Nucleus accumbens (tissue), 56 donors: ENCODE measurements around the gene RTKN2.
"Not testable (repeated sequence)": the region's sequence is repeated elsewhere in the genome, so short reads cannot be mapped to it uniquely, and the experiment has no call there.

ENCODE experiments used
- DNase-seq, 56 donors: peaks; one replicate each; lab custom pipeline; 2025; lab: John Stamatoyannopoulos, UW

Gene RTKN2

DNA sequence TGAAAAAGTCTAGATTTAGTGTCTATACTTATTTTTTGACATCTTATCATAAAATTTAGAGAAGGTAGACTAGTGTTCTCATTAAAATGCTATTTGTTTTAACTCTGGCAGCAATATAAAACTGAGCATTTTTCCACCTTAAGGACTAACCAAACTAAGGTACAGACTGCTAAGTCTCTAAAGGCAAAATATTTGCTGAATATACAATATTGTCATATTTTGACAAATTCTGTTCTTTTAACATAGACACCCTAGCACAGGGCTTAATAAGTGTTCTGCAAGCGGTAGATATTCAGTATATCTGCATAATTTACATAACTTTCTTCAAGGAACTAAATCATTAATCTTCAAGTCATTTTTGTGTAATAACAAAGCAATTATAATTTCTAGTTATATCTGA is 8.6 kb downstream of the RTKN2 start:
- no peak for DNase-seq

DNA sequence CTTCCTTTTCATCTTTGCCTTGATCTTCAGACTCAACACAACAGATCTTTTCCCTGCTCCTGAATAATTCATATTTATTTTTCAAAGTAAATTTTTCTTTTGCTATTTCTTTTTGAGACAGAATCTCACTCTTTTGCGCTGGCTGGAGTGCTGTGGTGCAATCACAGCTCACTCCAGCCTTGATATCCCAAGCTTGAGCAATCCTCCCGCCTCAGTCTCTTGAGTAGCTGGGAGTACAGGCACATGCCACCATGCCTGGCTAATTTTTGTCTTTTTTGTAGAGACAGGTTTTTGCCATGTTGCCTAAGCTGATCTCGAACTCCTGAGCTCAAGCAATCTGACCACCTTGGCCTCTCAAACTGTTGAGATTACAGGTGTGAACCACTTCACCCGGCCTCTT is 9.2 kb downstream of the RTKN2 start:
- no peak for DNase-seq

DNA sequence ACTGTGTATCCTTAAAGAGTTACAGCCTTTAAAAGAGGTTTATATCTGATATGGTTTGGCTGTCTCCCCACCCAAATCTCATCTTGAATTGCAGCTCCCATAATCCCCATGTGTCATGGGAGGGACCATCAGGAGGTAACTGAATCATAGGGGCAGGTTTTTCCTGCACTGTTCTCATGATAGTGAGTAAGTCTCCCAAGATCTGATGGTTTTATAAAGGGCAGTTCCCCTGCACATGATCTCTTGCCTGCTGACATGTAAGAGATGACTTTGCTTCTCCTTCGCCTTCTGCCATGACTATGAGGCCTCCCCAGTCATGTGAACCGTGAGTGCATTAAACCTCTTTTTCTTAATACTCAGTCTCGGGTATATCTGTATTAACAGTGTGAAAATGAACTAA is 9.7 kb downstream of the RTKN2 start:
- no peak for DNase-seq

DNA sequence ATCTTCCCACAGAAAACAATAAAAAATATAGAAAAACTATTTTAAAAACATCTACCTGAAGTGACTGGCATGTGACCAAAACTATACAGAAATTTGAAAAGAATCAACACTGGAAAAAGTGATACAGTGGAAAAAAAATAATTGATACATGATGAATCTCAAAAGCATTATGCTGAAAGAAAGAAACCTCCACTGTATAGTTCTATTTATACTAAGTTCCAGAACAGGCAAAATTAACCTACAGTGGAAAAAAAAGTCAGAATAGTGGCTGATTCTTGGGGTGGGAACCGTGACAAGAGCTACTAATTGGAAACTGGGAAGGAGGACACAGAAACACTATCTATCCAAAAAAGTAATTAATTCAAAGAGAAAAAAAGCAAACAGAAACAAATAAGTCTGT is 14.9 kb downstream of the RTKN2 start:
- no peak for DNase-seq

DNA sequence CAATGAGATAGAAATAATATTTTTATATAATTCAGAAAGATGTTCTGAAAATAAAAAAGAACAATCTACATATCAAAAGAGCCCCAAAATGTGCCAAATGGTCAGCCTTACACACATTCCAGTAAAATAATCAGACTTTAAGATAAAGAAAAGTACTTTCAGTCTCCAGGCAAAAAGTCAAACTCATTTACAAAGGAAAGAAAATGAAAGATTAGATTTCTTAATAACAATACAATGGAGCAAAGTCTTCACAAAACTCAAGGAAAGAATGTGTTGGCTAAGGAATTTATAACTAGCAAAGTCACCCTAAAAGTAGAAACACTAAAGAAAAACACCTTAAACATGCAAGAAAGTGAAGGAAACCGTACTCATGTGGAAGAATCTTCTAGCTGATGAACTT is 16.6 kb downstream of the RTKN2 start:
- no peak for DNase-seq

DNA sequence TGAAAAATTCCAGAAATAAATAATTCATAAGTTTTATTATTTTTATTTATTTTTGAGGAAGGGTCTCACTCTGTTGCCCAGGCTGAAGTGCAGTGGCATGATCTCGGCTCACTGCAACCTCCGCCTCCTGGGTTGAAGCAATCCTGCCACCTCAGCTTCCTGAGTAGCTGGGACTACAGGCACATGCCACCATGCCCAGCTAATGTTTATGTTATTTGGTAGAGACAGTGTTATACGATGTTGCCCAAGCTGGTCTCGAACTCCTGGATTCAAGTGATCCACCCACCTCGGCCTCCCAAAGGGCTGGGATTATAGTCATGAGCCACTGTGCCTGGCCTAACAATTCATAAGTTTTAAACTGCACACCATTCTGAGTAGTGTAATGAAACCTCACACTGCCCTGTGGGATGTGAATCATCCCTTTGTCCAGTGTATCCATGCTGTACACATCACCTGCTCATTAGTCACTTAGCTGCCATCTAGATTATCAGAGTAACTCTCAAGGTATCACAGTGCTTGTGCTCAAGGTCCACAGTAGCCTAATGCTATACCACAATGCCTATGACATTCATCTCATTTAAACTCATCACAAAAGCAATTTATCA is 17.9 kb downstream of the RTKN2 start:
- DNase-seq = no peak

DNA sequence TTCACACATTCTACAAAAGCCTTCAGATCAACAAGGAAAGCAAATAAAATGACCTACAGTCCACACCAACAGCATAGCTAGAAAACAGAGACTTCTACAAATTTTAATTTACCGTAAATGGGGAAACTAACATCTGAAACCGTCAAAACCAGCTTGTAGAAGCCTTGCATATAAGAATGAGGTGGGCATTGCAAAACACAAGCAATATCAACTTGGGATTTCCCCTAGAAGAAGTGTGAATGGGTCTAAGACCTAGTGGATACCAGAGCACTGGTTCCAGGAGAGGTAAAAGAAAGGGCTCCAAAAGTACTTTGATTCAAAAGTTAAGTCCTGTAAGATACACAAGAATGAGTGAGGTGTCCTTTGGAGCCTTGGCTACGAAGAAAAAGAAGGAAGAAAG is 18.7 kb downstream of the RTKN2 start:
- DNase-seq = no peak

DNA sequence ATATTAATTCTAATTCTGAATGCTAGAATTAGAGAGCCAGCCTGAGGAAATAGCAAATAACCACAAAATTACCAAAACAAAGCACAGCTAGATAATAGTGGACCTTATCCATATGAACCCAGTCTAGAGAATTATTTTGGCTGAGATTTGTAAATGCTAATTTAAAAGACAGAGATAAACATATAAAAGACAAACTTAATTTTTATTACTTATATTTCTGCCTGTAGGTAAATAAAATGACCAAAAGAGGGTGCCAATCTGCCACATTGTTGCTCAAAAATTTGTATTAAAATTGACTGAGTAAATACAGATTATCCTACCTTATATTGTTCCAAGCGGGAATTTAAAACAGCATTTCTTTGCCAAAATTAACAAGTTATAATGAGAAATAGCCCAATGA is 20.2 kb downstream of the RTKN2 start:
- DNase-seq = no peak

DNA sequence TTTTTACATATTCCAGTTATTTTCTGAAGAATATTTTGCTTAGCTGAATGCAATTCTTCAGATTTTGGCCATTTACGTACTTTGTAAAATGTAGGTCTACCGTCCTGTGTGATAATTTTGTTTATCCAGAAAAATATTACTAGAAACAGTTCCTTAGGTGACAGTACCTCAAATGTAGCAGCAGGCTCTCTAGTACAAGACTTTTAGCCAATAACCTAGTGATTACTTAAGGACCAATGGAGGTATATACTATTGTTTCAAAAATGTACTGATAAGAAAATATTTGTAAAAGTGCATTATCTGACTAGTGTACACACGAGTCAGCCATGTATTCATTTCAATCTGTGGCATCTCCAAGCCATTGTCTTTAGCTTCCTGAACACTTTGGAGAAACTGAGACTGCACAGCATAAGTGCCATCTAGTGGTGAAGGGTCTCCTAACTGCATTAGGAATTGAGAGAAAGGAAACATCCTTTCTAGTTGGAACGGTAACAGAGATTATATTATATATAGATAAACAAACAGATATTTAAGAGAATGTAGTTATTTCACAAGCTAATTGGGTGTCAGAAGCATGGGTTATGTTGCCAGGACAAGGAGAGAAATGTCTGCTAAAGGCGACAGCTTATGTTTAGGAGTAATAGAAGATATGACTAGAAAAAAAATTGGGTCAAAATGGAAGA is 23.7 kb downstream of the RTKN2 start:
- peak in 36 of 56 donors; percentile 0 to 65 (median 13) for DNase-seq

DNA sequence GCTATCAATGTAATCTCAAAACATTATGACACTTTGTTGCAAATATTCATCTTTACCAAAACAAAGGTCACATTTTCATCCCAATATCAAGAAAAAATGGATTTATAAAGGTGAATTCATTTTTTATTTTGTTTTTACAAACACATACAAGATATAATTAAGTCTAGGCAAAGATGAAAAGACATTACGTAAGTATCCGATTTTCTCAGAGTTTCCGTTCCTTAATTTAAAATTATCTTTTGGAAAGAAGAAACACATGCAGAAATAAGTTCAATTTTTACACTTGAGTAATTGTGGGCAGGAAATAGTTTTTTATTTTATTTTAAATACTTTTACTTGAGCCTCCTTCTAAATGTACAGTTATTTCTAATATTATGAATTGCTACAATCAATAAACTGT is 24.6 kb downstream of the RTKN2 start:
- DNase-seq = no peak

DNA sequence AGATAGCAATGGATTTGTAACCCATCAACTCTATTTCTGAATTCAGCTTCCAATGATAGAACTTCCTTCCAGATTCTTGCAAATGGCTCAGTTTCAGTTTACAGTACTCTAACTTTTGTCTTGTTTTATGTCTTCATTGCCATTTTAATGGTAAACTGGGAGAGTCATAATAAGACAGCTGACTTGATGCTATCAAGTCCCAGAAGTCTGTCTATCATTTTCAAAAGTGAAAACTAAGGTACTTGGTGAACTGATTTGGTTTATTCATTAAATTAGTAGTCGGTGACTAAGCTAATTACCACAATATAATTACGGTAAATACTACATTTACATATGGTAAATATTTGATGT is 25.0 kb downstream of the RTKN2 start:
- DNase-seq = no peak

DNA sequence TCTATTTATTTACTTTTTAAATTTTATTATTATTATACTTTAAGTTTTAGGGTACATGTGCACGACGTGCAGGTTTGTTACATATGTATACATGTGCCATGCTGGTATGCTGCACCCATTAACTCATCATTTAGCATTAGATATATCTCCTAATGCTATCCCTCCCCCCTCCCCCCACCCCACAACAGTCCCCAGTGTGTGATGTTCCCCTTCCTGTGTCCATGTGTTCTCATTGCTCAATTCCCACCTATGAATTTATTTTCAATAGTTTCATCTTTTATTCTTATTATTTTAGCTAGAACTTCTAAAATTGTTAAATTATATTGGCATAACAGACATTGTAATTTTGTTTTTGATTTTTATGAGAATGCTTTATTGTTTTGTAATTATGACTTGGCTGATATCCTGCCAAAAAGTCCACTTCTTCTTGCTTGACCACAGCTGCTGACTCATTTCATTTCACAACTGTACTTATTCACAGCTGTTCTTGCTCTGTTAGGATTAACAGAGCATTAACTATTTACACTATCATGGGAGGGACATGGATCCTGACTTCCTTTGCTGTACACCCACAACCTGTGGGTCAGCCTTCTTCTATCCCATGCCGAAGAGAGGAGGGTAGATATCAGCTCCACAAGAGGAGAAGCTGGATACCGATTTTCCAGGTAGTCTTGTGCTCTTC is 25.5 kb downstream of the RTKN2 start:
- DNase-seq = not testable (repeated sequence)

DNA sequence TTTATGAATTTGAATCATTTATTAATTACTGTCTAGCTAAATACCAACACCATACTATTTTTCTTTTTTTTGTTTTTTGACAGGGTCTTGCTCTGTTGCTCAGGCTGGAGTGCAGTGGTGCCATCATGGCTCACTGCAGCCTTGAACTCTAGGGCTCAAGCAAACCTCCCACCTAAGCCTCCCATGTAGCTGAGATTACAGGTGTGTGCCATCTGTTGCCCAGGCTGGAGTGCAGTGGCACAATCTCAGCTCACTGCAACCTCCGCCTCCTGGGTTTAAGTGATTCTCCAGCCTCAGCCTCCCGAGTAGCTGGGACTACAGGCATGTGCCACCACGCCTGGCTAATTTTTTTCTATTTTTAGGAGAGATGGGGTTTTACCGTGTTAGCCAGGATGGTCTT is 27.1 kb downstream of the RTKN2 start:
- not testable (repeated sequence) for DNase-seq

DNA sequence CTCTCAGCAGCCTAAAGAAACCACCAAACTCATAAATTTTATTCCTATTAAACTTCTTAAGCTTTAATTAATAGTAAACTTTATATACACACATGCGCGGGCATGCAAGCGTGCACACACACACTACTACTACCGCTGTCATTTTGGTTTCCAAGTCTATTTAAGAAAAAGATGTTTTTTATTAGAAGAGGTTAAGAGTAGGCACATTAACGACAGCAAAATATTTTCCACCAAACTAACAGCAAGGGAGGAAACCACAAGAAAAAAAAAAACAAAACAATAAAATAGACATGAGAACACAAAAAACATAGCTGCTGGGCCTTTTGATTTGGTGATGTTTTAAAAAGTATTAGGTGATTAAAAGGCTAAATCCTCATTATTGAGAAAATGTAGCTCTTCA is 28.6 kb downstream of the RTKN2 start:
- no peak for DNase-seq

DNA sequence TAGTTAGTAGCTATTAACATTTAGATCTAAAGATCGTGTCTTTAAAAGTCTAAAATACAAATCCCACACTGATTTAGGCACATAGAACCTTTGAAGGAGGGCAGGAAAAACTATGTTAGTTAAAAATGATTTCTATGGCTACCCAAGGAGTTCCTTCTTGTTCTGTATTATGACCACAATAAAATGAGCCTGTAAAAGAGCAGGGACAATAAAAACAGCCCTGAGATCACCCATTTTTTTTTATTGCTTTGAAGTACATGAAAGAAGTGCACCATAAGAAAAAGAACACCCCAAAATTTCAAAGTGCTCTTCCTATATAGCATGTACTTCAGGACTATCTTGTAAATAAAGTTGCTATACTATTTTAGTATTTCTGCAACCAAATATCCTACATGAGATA is 29.8 kb downstream of the RTKN2 start:
- no peak for DNase-seq

DNA sequence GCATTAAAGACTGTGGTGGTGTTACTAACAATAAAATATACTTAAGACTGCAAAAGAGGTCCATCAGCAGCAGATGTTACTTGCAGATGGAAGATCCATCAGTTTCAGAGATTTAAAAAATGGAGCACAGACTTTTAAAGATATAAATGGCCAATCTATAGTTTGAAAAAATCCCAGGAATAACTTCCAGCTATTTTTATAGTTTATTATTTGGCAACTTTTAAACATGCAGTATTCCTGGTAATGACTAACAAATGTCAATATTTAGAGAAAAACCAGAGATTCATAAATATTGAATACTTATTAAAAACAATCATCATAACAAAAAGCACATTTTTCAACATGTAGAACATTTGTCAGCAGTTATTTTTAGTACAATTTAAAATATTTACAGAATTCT is 30.7 kb downstream of the RTKN2 start:
- no peak for DNase-seq

DNA sequence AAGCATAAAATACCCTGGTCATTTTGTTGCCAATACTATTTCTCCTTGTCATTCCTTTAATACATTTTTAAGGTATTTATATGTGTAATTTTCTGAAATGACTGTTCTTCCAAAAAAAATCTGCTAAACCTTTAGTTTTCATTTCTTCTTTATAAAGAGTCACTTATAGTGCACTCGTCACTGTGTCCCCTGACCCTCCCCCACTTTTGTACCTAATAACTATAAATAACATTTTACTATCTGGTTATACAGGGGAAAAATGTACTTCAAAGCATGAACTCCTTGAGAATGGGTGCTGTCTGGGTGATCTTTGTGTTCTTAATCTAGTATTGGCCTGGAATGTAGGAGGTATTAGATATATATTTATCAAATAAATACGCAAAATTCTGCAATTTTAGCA is 31.1 kb downstream of the RTKN2 start:
- no peak for DNase-seq

DNA sequence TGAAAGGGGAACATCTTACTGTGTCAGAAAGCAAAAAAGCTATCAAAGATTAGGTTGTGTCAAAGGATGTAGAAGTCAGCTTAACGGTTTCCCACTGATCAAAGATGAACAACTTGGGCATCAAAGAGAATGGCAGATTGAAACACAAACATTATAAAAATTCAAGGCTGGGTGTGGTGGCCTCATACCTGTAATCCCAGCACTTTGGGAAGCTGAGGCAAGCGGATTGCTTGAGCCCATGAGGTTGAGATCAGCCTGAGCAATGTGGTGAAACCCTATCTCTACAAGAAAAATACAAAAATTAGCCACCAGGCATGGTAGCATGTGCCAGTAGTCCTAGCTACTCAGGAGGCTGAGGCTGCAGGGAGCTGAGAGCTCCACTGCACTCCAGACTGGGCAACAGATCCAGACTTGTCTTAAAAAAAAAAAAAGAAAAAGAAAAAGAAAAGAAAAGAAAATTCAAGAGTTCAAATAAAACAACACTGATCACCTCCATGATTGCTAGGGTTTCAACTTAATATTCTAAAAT is 34.5 kb downstream of the RTKN2 start:
- no peak for DNase-seq

DNA sequence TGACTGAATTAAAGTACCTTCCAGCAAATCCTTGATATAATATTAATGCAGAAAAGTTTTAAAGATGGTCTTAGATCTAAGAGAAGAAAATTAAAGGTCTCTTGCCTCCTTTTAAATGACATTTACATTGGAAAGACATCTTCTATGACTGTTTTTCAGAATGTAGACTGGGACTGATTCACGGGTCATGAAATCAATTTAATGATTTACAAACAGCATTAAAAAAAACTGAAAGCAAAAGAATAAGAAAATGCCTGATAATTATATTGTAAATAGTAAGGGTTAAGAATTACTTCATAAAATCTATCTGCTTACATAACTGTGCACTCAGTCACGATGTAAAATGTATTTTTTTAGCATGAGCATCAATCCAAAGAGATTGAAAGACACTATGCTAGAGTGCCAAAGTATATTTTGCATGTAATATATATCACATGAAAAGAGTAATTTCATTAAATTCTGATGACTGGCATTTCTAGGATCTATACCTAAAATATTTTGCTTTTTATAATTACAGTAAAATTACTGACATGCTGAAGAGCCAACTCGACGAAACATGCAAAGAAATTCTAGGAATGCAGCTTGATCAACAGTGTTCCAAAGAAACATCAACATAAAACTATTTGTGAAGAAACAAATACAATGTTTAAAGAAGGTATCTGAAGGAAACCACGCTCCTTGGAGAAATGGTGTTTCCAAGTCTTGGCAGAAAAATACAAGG is 35.1 kb downstream of the RTKN2 start:
- no peak for DNase-seq

DNA sequence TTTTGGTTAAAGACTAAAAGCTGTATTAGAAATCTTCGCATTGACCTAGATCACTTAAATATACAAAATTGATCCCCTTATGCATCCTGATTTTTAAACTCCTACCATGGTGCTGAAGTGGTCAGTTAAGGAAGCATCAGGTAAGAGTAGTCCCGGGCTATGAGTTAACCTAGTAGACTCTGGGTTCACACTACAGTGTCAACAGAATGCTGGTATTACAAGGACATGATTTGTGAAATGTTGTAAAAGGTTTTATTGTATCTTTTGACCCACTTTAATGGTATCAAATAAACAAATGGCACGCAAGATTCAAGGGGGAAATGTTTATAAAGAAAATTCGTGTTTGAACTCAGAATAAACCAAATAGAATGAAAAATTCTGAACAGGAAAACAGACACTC is 36.8 kb downstream of the RTKN2 start:
- DNase-seq = no peak

DNA sequence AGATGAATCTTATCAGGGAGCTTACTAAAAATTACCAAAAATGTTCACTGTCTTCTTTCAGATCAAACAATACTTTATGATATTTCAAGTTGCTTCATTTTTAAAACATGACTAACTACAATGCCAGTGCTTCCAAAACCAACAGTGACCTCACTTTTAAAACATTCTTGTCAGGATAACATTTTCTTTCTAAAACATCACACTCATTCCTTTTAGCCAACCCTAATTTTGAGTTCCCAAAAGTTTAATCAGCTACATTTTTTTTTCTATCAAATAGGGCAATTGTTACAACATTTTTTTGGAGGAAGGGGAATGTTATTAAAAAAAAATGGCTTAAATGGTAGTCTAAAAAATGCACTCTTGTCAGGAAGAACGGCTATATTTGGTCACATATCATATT is 37.3 kb downstream of the RTKN2 start:
- DNase-seq = no peak
